Measurements from ENCODE around the gene GET4. TPM values are rescaled to one million over a fixed set of nuclear protein-coding genes. Genes with fewer than 3 reads are reported as not detected.

The GET4 gene
- total and polyA plus RNA-seq, 2 experiments from 2014 or later = 48.3 to 102 TPM

DNA sequence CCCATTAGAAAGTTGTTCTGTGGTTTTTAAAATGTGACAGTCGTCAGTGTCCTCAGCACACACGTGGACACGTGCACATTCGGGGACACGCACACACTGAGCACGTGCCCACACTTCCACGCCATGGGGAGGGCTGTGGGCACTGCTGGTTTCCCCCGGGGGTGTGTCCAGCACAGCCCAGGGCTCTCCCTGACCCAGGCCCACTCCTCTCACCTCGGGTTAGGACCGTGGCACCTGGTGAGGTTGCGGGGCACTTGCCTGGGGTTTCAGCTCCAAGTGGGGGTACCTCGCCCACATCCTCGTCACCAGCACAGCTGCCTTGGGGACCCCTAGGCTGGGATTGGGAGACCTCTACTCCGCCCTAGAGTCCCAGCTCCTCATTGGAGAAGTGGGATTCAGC, 20.7 kb downstream of the GET4 start:
- no peak for DNase-seq (ENCODE audit: low spot score)
- no peaks in the 10 kb centered on the region for H3K36me3 ChIP-seq (replicated peaks; ENCODE audit: insufficient read depth, low read depth)
- 93% methylated on average over 14 of the region's 14 CpGs for WGBS (ENCODE audit: low lambda C conversion rate, missing lambda C conversion rate)

DNA sequence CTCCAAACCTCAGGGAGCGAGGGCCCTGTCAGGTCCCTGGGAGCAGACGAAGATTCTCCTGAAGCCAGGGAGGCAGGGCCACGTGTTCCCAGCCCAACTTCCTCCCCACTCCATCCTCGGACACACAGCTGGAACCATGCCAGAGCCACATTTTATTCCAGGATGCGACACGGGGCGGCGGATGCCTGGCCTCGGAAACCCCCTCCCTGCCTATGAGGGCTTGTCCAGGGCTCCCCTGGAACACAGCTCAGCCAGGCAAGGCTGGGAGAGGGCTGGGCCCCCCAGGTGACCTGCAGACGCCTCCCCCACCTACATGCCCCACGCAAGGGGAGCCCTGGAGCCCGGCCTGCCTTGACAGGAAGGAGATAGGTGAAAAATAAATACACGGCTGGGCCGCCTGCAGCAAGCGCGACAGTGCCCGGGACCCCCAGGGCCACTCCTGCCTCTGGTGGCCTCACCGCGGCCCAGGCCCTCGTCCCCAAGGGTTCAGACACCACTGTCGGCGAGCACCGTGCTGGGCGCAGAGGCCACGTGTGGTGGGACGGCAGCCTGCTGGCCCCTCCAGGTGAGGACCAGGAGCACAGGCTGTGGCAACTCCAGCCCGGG, 21.5 kb downstream of the GET4 start:
- H3K4me1 ChIP-seq (ENCODE audit: insufficient read depth) = no peaks in the 10 kb centered on the region
- no peaks in the 10 kb centered on the region for H4K20me1 ChIP-seq (ENCODE audit: insufficient read depth, poor library complexity, severe bottlenecking)
- H3K36me3 ChIP-seq (replicated peaks; ENCODE audit: insufficient read depth, low read depth) = no peaks in the 10 kb centered on the region
- H3K9me2 ChIP-seq (replicated peaks; ENCODE audit: insufficient read depth) = no peaks in the 10 kb centered on the region
- H3K4me3 ChIP-seq = no peak overlapping the region
- no peak overlapping the region for H3K4me2 ChIP-seq
- H3K27ac ChIP-seq = no peak overlapping the region
- no peaks in the 10 kb centered on the region for H3K9me3 ChIP-seq (ENCODE audit: low read depth)
- WGBS (ENCODE audit: low lambda C conversion rate, missing lambda C conversion rate) = 79% methylated on average over 26 of the region's 27 CpGs
- peak; percentile 46 for DNase-seq (ENCODE audit: low spot score)
- TF ChIP-seq EZH2phosphoT487 (IDR thresholded peaks at IDR 0.05; ENCODE audit: low read depth, severe bottlenecking, unreplicated experiment) = no peak
- no peak for TF ChIP-seq EZH2 (IDR thresholded peaks at IDR 0.05; ENCODE audit: borderline replicate concordance)
- TF ChIP-seq, protein P1, sequence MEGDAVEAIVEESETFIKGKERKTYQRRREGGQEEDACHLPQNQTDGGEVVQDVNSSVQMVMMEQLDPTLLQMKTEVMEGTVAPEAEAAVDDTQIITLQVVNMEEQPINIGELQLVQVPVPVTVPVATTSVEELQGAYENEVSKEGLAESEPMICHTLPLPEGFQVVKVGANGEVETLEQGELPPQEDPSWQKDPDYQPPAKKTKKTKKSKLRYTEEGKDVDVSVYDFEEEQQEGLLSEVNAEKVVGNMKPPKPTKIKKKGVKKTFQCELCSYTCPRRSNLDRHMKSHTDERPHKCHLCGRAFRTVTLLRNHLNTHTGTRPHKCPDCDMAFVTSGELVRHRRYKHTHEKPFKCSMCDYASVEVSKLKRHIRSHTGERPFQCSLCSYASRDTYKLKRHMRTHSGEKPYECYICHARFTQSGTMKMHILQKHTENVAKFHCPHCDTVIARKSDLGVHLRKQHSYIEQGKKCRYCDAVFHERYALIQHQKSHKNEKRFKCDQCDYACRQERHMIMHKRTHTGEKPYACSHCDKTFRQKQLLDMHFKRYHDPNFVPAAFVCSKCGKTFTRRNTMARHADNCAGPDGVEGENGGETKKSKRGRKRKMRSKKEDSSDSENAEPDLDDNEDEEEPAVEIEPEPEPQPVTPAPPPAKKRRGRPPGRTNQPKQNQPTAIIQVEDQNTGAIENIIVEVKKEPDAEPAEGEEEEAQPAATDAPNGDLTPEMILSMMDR (IDR thresholded peaks at IDR 0.05; ENCODE audit: poor library complexity) = no peak
- no peaks in the 10 kb centered on the region for H3K27me3 ChIP-seq
- no peaks in the 10 kb centered on the region for H3K79me2 ChIP-seq
- no peak overlapping the region for H2AFZ ChIP-seq

More for the DNA sequence above, 20.7 kb downstream of the GET4 start:
- H3K9me3 ChIP-seq (ENCODE audit: low read depth) = no peaks in the 10 kb centered on the region
- no peaks in the 10 kb centered on the region for H3K79me2 ChIP-seq
- peaks cover 2% of the 10 kb centered on the region for H4K20me1 ChIP-seq (ENCODE audit: insufficient read depth, poor library complexity, severe bottlenecking)
- H3K27me3 ChIP-seq = no peaks in the 10 kb centered on the region
- no peaks in the 10 kb centered on the region for H3K4me1 ChIP-seq (ENCODE audit: insufficient read depth)
- H3K27ac ChIP-seq = no peak overlapping the region
- no peak overlapping the region for H3K4me2 ChIP-seq
- no peak overlapping the region for H3K4me3 ChIP-seq
- no peak for TF ChIP-seq EZH2 (IDR thresholded peaks at IDR 0.05; ENCODE audit: borderline replicate concordance)
- TF ChIP-seq, protein P1 (IDR thresholded peaks at IDR 0.05; ENCODE audit: poor library complexity) = no peak
- TF ChIP-seq EZH2phosphoT487 (IDR thresholded peaks at IDR 0.05; ENCODE audit: low read depth, severe bottlenecking, unreplicated experiment) = no peak
- no peak overlapping the region for H2AFZ ChIP-seq
- H3K9me2 ChIP-seq (replicated peaks; ENCODE audit: insufficient read depth) = no peaks in the 10 kb centered on the region

DNA sequence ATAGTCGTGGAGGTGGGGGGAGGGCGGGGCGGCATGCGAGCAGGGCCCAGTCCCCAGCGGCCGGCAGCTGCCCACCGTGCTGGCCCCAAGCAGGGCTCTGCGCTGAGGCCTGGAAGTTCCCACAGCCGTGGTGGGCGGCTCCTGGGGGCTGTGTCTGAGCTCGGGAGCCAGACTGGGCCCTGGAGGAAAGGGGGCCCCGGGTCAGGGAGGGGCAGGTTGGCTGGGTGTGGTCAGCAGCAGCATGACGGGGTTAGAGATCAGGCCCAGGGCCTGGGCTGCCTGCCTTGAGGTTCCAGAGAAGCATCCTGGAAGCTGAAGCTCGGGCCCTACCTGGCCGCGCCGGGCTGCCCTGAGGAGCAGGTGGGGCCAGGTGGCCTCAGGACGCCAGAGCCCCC, 22.1 kb downstream of the GET4 start:
- no peaks in the 10 kb centered on the region for H3K9me3 ChIP-seq (ENCODE audit: low read depth)
- H3K27ac ChIP-seq = no peak overlapping the region
- TF ChIP-seq EZH2phosphoT487 (IDR thresholded peaks at IDR 0.05; ENCODE audit: low read depth, severe bottlenecking, unreplicated experiment) (no peak), EZH2 (IDR thresholded peaks at IDR 0.05; ENCODE audit: borderline replicate concordance) (no peak)
- TF ChIP-seq, protein P1 (IDR thresholded peaks at IDR 0.05; ENCODE audit: poor library complexity) = no peak
- H2AFZ ChIP-seq = no peak overlapping the region
- no peaks in the 10 kb centered on the region for H4K20me1 ChIP-seq (ENCODE audit: insufficient read depth, poor library complexity, severe bottlenecking)
- no peak for DNase-seq (ENCODE audit: low spot score)
- no peaks in the 10 kb centered on the region for H3K9me2 ChIP-seq (replicated peaks; ENCODE audit: insufficient read depth)
- WGBS (ENCODE audit: low lambda C conversion rate, missing lambda C conversion rate) = 100% methylated on average over 5 of the region's 18 CpGs
- H3K4me3 ChIP-seq = no peak overlapping the region
- no peak overlapping the region for H3K4me2 ChIP-seq
- H3K4me1 ChIP-seq (ENCODE audit: insufficient read depth) = no peaks in the 10 kb centered on the region
- H3K79me2 ChIP-seq = no peaks in the 10 kb centered on the region
- no peaks in the 10 kb centered on the region for H3K27me3 ChIP-seq
- H3K36me3 ChIP-seq (replicated peaks; ENCODE audit: insufficient read depth, low read depth) = no peaks in the 10 kb centered on the region

Data from hepatocyte (in vitro differentiated cells).